Esophagus (tissue), 2 donors: ENCODE results near the gene STX10. TPM values are rescaled to one million over a fixed set of nuclear protein-coding genes. Genes with fewer than 3 reads are reported as not detected.
"Not testable (repeated sequence)": the region's sequence is repeated elsewhere in the genome, so short reads cannot be mapped to it uniquely, and the experiment has no call there.

Experiments
- H3K27ac ChIP-seq, 2 donors: one replicate each; pipeline ENCODE4 v1.5.1; 2013; ENCODE audit warnings: low read depth in 2 of 2, mild to moderate bottlenecking in 2 of 2, inconsistent platforms in 1 of 2, low read length in 1 of 2, moderate library complexity in 1 of 2
- H3K27me3 ChIP-seq, 2 donors: one replicate each; pipeline ENCODE4 v1.6.1; 2013; ENCODE audit warnings: low read length in 2 of 2, control low read depth in 1 of 2, mild to moderate bottlenecking in 1 of 2; ENCODE audit not compliant: insufficient read depth in 2 of 2, control insufficient read depth in 1 of 2
- H3K36me3 ChIP-seq, 2 donors: one replicate each; pipeline ENCODE4 v1.6.1; 2013; ENCODE audit warnings: low read length in 1 of 2; ENCODE audit not compliant: control insufficient read depth in 2 of 2, insufficient read depth in 2 of 2
- H3K4me1 ChIP-seq, 2 donors: one replicate each; pipeline ENCODE4 v1.6.1; 2013; ENCODE audit warnings: low read length in 1 of 2; ENCODE audit not compliant: control insufficient read depth in 2 of 2, insufficient read depth in 2 of 2
- H3K4me3 ChIP-seq, 2 donors: one replicate each; pipeline ENCODE4 v1.5.1; 2013; ENCODE audit warnings: low read length in 2 of 2, mild to moderate bottlenecking in 2 of 2, low read depth in 1 of 2, moderate library complexity in 1 of 2
- H3K9me3 ChIP-seq, 2 donors: one replicate each; pipeline ENCODE4 v1.6.1; 2013; ENCODE audit warnings: mild to moderate bottlenecking in 2 of 2, low read depth in 1 of 2, low read length in 1 of 2, moderate library complexity in 1 of 2; ENCODE audit not compliant: control insufficient read depth in 2 of 2, insufficient read depth in 1 of 2
- WGBS, 2 donors: extraction: QIAGEN DNeasy Blood & Tissue Kit; methylation state at CpG; one replicate each; pipeline ENCODE4 v1.1.7; 2013; 5-methylcytosine and 5-hydroxymethylcytosine counted together
- polyA plus RNA-seq, 2 donors: library from polyadenylated mRNA; stranded (reverse); fragments of 200-250 nt; gene quantifications; one replicate each; pipeline ENCODE4 v1.2.3, GENCODE V29; 2013
- donor health status: healthy with polysubstance abuse.
- donor health status: Bipolar disorder and iron deficiency.

The STX10 gene
- polyA plus RNA-seq, 2 donors, result 75.1 to 76.0 TPM

DNA sequence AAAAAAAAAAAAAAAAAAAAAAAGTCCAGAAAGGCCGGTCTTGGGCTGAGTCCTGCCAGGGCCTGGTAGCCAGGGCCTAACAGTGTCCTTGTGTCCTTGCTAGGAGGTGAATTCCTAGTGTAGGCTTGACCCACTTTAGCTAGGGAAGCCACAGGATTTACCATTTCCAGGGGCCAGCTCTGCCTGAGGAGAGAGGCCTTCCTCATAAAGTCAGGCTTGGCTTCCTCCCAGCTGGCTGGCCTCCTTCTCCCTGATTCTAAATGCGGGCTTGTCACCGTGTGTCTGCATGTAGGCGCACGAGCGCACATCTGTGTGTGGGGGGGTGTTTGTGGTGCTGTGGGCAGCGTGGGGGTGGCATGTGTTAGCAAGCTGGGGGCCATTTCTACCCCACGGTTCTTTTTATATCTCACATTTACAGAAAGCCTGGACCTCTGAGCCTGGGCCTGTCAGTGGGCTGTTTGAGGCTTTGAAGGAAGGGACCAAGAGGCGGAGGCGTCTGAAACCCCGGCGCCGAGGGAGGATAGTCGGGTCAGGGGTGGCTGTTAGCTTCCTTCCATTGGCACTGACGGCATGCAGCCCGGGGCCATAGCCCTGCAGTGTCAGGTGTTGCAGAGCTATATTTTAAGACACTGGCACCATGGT is 31.7 kb upstream of the STX10 start:
- no peaks in the 10 kb centered on the region for H3K9me3 ChIP-seq
- no peaks in the 10 kb centered on the region for H3K36me3 ChIP-seq
- H3K27me3 ChIP-seq, result no peaks in the 10 kb centered on the region
- peak overlapping the region in 1 of 2 donors; percentile 0 for H3K27ac ChIP-seq
- WGBS, 2 donors, result 12 to 14% methylated on average over 16 of the region's 16 CpGs
- no peak overlapping the region for H3K4me3 ChIP-seq
- H3K4me1 ChIP-seq, result peaks cover 0 to 6% of the 10 kb centered on the region in 2 donors

DNA sequence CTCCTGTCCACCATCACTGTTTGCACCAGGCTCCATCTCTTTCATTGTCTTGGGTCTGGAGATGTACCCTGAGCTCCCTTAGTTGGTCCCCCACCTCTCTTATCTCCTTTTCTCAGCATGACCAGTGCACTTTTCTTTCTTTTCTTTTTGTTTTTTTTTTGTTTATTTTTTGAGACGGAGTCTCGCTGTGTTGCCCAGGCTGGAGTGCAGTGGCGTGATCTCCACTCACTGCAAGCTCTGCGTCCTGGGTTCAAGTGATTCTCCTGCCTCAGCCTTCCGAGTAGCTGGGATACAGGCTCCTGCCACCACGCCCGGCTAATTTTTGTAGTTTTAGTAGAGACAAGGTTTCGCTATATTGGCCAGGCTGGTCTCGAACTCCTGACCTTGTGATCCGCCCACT is 28.1 kb upstream of the STX10 start:
- WGBS, 2 donors, result 93% methylated on average over 10 of the region's 10 CpGs
- H3K36me3 ChIP-seq, H3K4me1 ChIP-seq, H3K9me3 ChIP-seq, H3K4me3 ChIP-seq, H3K27ac ChIP-seq, H3K27me3 ChIP-seq: not testable (repeated sequence)

DNA sequence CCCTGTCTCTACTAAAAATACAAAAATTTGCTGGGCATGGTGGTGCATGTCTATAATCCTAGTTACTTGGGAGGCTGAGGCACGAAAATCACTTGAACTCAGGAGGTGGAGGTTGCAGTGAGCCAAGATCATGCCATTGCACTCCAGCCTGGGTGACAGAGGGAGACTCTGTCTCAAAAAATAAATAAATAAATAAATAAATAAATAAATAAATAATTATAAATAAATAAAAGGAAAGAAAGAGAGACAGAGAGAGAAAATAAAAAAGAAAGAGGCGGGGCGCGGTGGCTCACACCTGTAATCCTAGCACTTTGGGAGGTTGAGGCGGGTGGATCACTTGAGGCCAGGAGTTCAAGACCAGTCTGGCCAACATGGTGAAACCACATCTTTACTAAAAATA is 27.4 kb upstream of the STX10 start:
- H3K27ac ChIP-seq, H3K27me3 ChIP-seq, H3K36me3 ChIP-seq, H3K4me3 ChIP-seq, H3K9me3 ChIP-seq: not testable (repeated sequence)
- 95% methylated on average over 5 of the region's 5 CpGs for WGBS, 2 donors
- peaks cover 0 to 10% of the 10 kb centered on the region in 2 donors for H3K4me1 ChIP-seq

DNA sequence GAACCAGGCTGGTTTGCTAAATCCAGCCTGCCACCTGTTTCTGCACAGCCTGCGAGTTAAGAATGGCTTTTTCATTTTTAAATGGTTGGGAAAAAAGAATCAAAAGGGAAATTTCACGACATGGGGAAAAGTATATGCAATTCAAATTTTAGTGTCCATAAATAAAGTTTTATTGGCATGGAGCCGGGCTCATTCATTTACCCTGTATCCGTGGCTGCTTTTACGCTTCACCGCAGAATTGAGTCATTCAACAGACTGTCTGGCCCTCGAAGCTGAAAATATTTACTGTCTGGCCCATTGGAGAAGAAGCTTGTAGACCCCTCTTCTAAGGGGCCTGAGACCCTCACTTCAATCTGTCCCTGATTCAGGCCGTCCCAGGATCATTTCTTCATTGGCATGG is 26.2 kb upstream of the STX10 start:
- Histone ChIP-seq H3K27me3 (no peaks in the 10 kb centered on the region), H3K27ac (no peak overlapping the region), H3K4me1 (peaks cover 4 to 12% of the 10 kb centered on the region in 2 donors), H3K4me3 (no peak overlapping the region), H3K9me3 (no peaks in the 10 kb centered on the region), H3K36me3 (no peaks in the 10 kb centered on the region)
- WGBS, 2 donors, result 77 to 83% methylated on average over 8 of the region's 8 CpGs

DNA sequence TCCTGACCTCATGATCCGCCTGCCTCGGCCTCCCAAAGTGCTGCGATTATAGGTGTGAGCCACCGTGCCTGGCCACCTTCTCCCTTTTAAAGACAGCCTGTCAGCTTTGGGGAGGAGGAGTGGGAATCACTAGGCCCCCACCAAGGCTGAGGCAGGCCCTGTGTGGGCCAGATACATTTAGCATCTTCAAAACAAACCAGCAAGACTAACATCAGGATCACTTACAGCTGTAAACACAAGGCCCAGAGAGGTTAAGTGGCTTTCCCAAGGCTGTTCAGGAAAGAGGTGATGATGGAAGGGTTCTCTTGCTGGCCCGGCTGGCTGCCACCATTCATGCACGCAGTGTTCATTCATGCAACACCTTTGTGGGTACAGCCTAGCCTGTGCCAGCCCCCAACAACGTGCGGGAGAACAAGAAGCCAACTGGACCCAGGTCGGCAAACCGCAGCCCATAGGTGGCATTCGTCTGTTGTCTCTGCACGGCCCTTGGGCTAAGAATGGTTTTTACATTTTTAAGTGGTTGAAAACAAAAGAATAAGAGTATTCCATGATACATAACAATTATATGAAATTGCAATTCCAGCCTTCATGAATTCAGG is 23.1 kb upstream of the STX10 start:
- no peaks in the 10 kb centered on the region for H3K9me3 ChIP-seq
- H3K36me3 ChIP-seq, result no peaks in the 10 kb centered on the region
- H3K27ac ChIP-seq, result peak overlapping the region in 1 of 2 donors; percentile 95
- peaks cover 9 to 15% of the 10 kb centered on the region in 2 donors for H3K4me1 ChIP-seq
- 85 to 86% methylated on average over 12 of the region's 12 CpGs for WGBS, 2 donors
- H3K27me3 ChIP-seq, result no peaks in the 10 kb centered on the region
- no peak overlapping the region for H3K4me3 ChIP-seq

DNA sequence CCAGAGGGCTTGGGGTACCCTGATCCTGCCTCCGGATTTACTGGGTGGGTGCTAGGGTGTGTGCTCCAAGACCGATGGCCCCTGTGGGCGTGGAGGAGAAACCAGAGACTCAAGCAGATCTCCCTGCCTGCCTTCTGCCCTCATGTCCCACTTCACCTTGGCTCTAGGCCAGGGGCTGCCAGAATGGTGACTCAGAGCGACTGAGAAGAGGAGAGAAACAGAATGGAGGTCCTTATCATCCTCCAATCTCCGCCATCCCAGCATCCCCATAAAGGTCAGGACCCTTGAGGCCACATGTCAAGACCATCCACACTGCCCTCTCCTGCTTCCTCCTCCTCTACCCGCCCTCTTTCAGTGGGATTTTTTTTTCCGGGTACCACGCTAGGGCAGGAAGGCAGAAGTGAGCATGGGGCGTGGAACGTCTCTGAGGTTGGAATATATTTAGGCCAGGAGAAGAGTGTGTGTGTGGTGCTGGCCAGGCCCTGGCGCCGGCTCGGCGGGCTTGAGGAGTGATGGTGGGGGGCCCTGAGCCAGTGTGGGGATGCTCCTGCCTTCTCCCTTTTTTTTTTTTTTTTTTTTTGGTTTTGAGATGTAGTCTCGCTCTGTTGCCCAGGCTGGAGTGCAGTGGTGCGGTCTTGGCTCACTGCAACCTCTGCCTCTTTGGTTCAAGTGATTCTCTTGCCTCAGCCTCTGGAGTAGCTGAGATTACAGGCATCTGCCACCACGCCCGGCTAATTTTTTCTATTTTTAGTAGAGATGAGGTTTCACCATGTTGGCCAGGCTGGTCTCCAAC is 22.4 kb upstream of the STX10 start:
- Histone ChIP-seq H3K4me1 (peaks cover 9 to 15% of the 10 kb centered on the region in 2 donors), H3K9me3 (no peaks in the 10 kb centered on the region), H3K4me3 (no peak overlapping the region), H3K27me3 (no peaks in the 10 kb centered on the region), H3K27ac (peak overlapping the region; percentile 80 to 95), H3K36me3 (no peaks in the 10 kb centered on the region)
- WGBS, 2 donors, result 50 to 54% methylated on average over 17 to 18 of the region's 18 CpGs

DNA sequence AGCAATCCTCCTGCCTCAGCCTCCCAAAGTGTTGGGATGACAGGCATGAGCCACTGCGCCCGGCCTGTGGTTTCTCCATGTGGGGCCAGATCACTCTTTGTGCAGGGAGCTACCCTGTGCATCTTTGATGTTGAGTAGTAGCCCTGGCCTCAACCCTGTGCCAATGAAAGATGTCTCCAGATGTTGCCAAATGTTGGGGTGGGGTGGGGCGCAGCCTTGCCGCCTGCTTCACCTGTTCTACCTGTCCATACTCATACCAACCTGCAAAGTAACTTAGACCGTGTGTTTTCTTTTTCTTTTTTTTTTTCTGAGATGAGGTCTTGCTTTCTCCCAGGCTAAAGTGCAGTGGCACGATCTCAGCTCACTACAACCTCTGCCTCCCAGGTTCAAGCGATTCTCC is 21.0 kb upstream of the STX10 start:
- H3K27me3 ChIP-seq, result no peaks in the 10 kb centered on the region
- no peaks in the 10 kb centered on the region for H3K9me3 ChIP-seq
- H3K4me3 ChIP-seq, result no peak overlapping the region
- H3K27ac ChIP-seq, result peak overlapping the region; percentile 80 to 93
- H3K4me1 ChIP-seq, result peaks cover 9 to 15% of the 10 kb centered on the region in 2 donors
- no peaks in the 10 kb centered on the region for H3K36me3 ChIP-seq
- WGBS, 2 donors, result 65 to 80% methylated on average over 7 of the region's 7 CpGs

DNA sequence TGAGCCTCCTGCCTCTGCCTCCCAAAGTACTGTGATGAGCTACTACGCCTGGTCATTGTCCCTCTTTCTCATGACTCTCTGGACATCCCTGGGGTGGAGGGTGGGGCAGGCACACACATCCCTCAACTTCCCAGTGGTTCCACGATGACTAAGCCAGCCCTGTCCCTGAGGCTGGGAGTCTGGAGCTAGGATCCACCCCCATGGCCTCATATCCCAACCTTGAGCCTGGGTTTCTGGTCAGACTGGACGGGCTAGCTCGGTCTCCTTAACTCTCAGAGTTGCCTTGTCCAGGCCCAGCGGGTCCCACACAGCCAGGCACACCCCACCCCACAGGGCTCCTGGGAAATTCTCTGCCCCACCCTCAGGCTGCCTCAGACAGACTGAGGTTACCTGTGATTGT is 19.6 kb upstream of the STX10 start:
- no peaks in the 10 kb centered on the region for H3K27me3 ChIP-seq
- 50 to 56% methylated on average over 5 of the region's 5 CpGs for WGBS, 2 donors
- H3K27ac ChIP-seq, result peak overlapping the region; percentile 76 to 98
- no peaks in the 10 kb centered on the region for H3K9me3 ChIP-seq
- H3K36me3 ChIP-seq, result no peaks in the 10 kb centered on the region
- peaks cover 11 to 19% of the 10 kb centered on the region in 2 donors for H3K4me1 ChIP-seq
- H3K4me3 ChIP-seq, result no peak overlapping the region

DNA sequence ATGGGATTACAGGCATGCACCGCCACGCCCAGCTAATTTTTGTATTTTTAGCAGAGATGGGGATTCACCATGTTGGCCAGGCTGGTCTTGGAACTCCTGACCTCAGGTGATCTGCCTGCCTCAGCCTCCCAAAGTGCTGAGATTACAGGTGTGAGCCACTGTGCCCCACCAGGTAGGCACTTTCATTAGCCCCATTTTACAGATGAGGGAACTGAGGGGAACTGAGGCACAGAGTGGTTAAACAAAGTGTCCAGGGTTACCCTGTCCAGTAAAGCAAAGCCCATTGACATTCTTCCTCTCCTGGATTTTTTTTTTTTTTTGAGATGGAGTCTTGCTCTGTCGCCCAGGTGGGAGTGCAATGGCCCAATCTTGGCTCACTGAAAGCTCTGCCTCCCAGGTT is 16.0 kb upstream of the STX10 start:
- H3K4me3 ChIP-seq, H3K9me3 ChIP-seq, H3K36me3 ChIP-seq, H3K27me3 ChIP-seq: not testable (repeated sequence)
- H3K4me1 ChIP-seq, result peaks cover 11 to 15% of the 10 kb centered on the region in 2 donors
- peak overlapping the region in 1 of 2 donors; percentile 17 for H3K27ac ChIP-seq
- WGBS, 2 donors, result 94 to 97% methylated on average over 3 of the region's 3 CpGs
